Measurements from ENCODE around the gene TRAF6.
A peak's percentile ranks its signal among the peaks of the same experiment; 100 is the strongest.

TRAF6 gene

DNA sequence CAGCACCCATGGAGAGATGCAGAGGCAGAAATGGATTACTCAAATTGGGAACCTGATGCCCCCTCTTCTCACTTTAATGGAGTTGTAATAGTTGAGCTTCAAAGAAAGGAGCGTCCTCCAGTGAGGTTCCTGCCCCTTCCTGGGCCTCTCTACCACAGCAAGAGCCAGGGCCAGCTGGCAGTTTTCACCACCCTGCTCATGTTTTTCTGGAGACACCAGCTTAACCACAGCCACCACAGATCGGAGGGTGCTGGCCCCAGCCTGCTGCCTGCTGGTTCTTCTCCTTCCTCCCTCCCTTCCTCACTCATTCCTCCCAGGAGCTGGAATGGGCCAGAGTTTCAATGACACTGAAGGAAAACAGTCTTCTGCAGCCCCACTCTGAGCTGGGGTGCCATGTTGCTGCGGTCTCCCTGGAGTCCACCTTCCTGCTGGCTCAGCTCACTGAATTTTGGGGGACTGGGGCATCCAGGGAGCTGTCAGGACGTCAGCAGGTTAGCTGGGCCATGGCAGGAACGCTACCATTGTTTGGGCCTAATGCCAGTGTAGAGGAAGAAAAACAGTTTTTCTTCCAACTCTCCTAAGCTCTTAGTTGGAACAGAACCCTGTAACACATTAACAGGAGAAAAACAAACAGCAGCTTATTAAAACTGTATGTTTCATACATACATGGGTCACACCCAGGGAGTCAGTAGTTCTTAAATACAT, 57.7 kb downstream of the TRAF6 start:
- no peaks in the 10 kb centered on the region for H3K9me3 ChIP-seq (ENCODE audit: control insufficient read depth in 1 of 2, low read length in 2 of 2)
- peaks cover 19 to 35% of the 10 kb centered on the region in 2 donors for H3K36me3 ChIP-seq (ENCODE audit: control insufficient read depth in 1 of 2, insufficient read depth in 2 of 2, low read length in 2 of 2)
- no peaks in the 10 kb centered on the region for H3K27me3 ChIP-seq (ENCODE audit: control insufficient read depth in 1 of 2, insufficient read depth in 2 of 2, low read length in 2 of 2)
- no peak overlapping the region for H3K9ac ChIP-seq (ENCODE audit: low read depth in 1 of 2, low read length in 2 of 2)
- peaks cover 23 to 26% of the 10 kb centered on the region in 2 donors for H3K4me1 ChIP-seq (ENCODE audit: control insufficient read depth in 1 of 2, insufficient read depth in 2 of 2, low read length in 2 of 2)
- H3K4me3 ChIP-seq (ENCODE audit: low read depth in 1 of 2, low read length in 2 of 2), result no peak overlapping the region
- H3K27ac ChIP-seq (ENCODE audit: low read depth, low read length), result no peak overlapping the region

DNA sequence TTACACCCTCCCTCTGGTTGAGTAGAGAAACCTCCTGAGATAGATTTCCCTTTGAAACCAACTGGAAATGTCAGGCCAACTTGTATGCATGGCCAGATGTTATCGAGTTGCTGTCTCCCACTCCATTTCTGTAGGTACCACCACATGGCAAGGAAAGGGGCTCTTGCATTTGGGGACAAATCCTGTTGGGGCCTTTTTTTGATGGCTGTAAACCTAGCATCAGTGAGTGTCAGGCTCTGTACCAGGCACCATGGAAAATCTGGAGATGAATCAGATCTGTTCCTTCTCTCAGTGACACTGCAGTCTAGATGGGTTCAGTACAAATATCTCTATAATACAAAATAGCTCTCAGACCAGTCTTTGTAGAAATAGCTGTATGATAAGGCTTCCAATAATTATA, 58.4 kb downstream of the TRAF6 start:
- no peaks in the 10 kb centered on the region for H3K27me3 ChIP-seq (ENCODE audit: control insufficient read depth in 1 of 2, insufficient read depth in 2 of 2, low read length in 2 of 2)
- no peak overlapping the region for H3K9ac ChIP-seq (ENCODE audit: low read depth in 1 of 2, low read length in 2 of 2)
- H3K4me1 ChIP-seq (ENCODE audit: control insufficient read depth in 1 of 2, insufficient read depth in 2 of 2, low read length in 2 of 2), result peaks cover 23 to 26% of the 10 kb centered on the region in 2 donors
- H3K4me3 ChIP-seq (ENCODE audit: low read depth in 1 of 2, low read length in 2 of 2), result no peak overlapping the region
- peaks cover 26 to 34% of the 10 kb centered on the region in 2 donors for H3K36me3 ChIP-seq (ENCODE audit: control insufficient read depth in 1 of 2, insufficient read depth in 2 of 2, low read length in 2 of 2)
- no peaks in the 10 kb centered on the region for H3K9me3 ChIP-seq (ENCODE audit: control insufficient read depth in 1 of 2, low read length in 2 of 2)
- H3K27ac ChIP-seq (ENCODE audit: low read depth, low read length), result no peak overlapping the region

DNA sequence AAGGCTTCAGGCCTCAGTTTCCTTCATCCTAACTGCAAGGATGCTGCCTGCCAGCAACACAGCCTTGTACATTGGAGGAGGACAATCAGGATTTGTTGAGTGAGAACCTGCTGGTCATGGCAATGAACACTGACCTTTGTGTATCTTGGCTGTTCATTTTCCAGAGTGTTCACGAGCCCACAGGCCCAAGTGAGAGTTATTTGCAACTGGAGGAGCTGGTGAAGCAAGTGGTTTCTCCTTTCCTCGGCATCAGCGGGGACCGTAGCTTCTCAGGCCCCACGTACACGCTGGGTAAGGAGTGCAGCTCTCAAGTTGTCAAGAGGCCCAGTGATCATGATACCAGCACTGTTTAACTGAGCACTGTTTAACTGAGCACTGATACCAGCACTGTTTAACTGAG, 59.0 kb downstream of the TRAF6 start:
- peaks cover 21 to 22% of the 10 kb centered on the region in 2 donors for H3K4me1 ChIP-seq (ENCODE audit: control insufficient read depth in 1 of 2, insufficient read depth in 2 of 2, low read length in 2 of 2)
- no peak overlapping the region for H3K27ac ChIP-seq (ENCODE audit: low read depth, low read length)

DNA sequence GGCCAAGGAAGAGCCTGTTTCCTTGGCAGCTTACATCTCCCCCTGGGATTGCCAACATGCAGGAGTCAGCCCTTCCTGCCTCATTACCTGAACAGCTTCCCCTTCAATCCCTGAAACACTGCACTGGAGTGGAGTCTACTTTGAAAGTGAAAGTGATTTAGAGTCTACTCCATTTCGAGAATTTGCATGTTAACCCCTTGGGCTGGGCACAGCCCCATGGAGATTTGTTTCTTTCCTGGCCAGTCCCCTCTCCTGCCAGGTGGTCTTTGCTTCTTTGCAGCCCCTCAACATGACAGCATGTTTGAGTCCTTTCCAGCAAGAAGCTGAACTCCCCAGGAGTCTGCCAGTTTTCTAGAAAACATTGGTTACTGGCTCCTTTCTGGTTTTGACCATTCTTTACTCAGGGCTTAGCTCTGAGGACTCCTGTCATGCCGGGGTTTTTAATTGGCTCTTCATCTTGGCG, 59.9 kb downstream of the TRAF6 start:
- peak overlapping the region; percentile 33 to 48 for H3K4me3 ChIP-seq (ENCODE audit: low read depth in 1 of 2, low read length in 2 of 2)

More for the DNA sequence above, 59.0 kb downstream of the TRAF6 start:
- no peak overlapping the region for H3K4me3 ChIP-seq (ENCODE audit: low read depth in 1 of 2, low read length in 2 of 2)
- peaks cover 31 to 35% of the 10 kb centered on the region in 2 donors for H3K36me3 ChIP-seq (ENCODE audit: control insufficient read depth in 1 of 2, insufficient read depth in 2 of 2, low read length in 2 of 2)
- no peaks in the 10 kb centered on the region for H3K27me3 ChIP-seq (ENCODE audit: control insufficient read depth in 1 of 2, insufficient read depth in 2 of 2, low read length in 2 of 2)
- no peaks in the 10 kb centered on the region for H3K9me3 ChIP-seq (ENCODE audit: control insufficient read depth in 1 of 2, low read length in 2 of 2)
- no peak overlapping the region for H3K9ac ChIP-seq (ENCODE audit: low read depth in 1 of 2, low read length in 2 of 2)

DNA sequence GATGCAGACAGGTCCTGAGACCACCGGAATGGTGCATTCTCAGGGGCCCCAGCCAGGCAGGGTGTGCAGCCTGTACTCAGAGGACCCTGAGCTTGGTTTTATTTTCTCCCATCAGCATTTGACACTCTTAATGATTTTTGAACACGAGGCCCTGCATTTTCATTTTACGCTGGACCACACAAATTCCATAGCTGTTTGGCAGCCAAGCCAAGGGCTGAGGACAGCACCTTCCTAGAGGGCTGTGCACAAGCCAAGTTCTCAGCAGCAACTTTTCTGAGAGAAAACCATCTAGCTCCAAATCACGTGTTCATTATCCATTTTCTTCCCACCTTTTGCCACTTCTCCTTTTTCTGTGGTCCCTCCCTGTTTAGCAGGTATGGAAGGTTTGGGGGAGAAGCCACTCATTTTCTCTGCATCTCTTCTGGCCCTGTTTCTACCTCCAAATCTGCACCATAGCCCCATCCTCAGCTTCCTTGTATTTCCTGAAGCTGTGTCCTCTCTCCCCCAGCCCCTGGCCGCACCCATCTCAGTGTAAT, 60.4 kb downstream of the TRAF6 start:
- H3K27ac ChIP-seq (ENCODE audit: low read depth, low read length), result no peak overlapping the region
- peaks cover 17 to 19% of the 10 kb centered on the region in 2 donors for H3K4me1 ChIP-seq (ENCODE audit: control insufficient read depth in 1 of 2, insufficient read depth in 2 of 2, low read length in 2 of 2)
- H3K36me3 ChIP-seq (ENCODE audit: control insufficient read depth in 1 of 2, insufficient read depth in 2 of 2, low read length in 2 of 2), result peaks cover 29 to 33% of the 10 kb centered on the region in 2 donors
- no peaks in the 10 kb centered on the region for H3K9me3 ChIP-seq (ENCODE audit: control insufficient read depth in 1 of 2, low read length in 2 of 2)
- peak overlapping the region; percentile 33 to 48 for H3K4me3 ChIP-seq (ENCODE audit: low read depth in 1 of 2, low read length in 2 of 2)
- no peaks in the 10 kb centered on the region for H3K27me3 ChIP-seq (ENCODE audit: control insufficient read depth in 1 of 2, insufficient read depth in 2 of 2, low read length in 2 of 2)
- peak overlapping the region in 1 of 2 donors; percentile 28 for H3K9ac ChIP-seq (ENCODE audit: low read depth in 1 of 2, low read length in 2 of 2)

More for the DNA sequence above, 59.9 kb downstream of the TRAF6 start:
- Histone ChIP-seq H3K27me3 (ENCODE audit: control insufficient read depth in 1 of 2, insufficient read depth in 2 of 2, low read length in 2 of 2) (no peaks in the 10 kb centered on the region), H3K36me3 (ENCODE audit: control insufficient read depth in 1 of 2, insufficient read depth in 2 of 2, low read length in 2 of 2) (peaks cover 31 to 33% of the 10 kb centered on the region in 2 donors), H3K27ac (ENCODE audit: low read depth, low read length) (no peak overlapping the region), H3K4me1 (ENCODE audit: control insufficient read depth in 1 of 2, insufficient read depth in 2 of 2, low read length in 2 of 2) (peaks cover 19 to 21% of the 10 kb centered on the region in 2 donors), H3K9ac (ENCODE audit: low read depth in 1 of 2, low read length in 2 of 2) (peak overlapping the region; percentile 15 to 28), H3K9me3 (ENCODE audit: control insufficient read depth in 1 of 2, low read length in 2 of 2) (no peaks in the 10 kb centered on the region)

DNA sequence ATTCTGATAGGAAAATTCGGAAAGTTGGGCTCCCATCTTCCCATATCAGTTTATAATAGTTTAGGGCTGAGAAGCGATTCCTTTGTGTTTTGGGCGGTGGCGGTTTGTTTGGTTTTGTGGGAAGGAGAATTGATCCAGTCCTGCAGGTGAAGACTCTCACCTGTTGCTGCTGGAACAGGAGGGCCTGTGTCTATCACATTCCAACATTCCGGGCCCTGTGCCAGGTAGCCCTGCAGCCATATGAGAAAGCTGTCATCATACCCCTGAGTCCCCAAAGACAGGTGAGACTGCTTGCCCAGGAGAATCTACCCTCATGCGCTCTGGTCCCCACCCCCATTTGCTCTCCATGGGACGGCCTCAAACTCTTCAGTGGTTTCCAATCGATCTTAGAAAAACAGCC, 62.1 kb downstream of the TRAF6 start:
- no peak overlapping the region for H3K27ac ChIP-seq (ENCODE audit: low read depth, low read length)

DNA sequence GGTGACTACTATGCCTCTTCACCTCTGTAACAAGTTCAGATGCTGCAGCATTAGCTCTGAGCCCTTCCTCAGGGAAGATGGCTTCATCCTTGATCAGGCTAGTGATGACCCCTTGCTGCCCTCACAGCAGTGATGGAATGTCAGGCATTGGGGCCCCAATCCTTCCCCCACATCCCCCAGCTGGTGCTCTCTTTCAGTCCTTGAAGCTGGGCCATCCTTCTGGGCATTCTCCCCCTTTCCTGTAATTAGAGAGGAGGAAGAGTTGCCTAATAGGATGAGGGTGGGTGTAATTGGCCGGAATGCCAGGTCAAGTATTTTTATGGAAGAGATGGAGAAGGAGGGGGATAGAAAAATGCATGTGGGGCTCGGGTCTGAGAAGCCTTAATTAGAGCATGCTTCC, 62.6 kb downstream of the TRAF6 start:
- no peaks in the 10 kb centered on the region for H3K27me3 ChIP-seq (ENCODE audit: control insufficient read depth in 1 of 2, insufficient read depth in 2 of 2, low read length in 2 of 2)
- no peak overlapping the region for H3K9ac ChIP-seq (ENCODE audit: low read depth in 1 of 2, low read length in 2 of 2)
- H3K27ac ChIP-seq (ENCODE audit: low read depth, low read length), result no peak overlapping the region
- no peaks in the 10 kb centered on the region for H3K9me3 ChIP-seq (ENCODE audit: control insufficient read depth in 1 of 2, low read length in 2 of 2)
- H3K4me1 ChIP-seq (ENCODE audit: control insufficient read depth in 1 of 2, insufficient read depth in 2 of 2, low read length in 2 of 2), result peaks cover 15 to 17% of the 10 kb centered on the region in 2 donors
- peaks cover 24 to 26% of the 10 kb centered on the region in 2 donors for H3K36me3 ChIP-seq (ENCODE audit: control insufficient read depth in 1 of 2, insufficient read depth in 2 of 2, low read length in 2 of 2)
- no peak overlapping the region for H3K4me3 ChIP-seq (ENCODE audit: low read depth in 1 of 2, low read length in 2 of 2)

More for the DNA sequence above, 62.1 kb downstream of the TRAF6 start:
- Histone ChIP-seq H3K27me3 (ENCODE audit: control insufficient read depth in 1 of 2, insufficient read depth in 2 of 2, low read length in 2 of 2) (no peaks in the 10 kb centered on the region), H3K9ac (ENCODE audit: low read depth in 1 of 2, low read length in 2 of 2) (no peak overlapping the region), H3K4me1 (ENCODE audit: control insufficient read depth in 1 of 2, insufficient read depth in 2 of 2, low read length in 2 of 2) (peaks cover 16 to 17% of the 10 kb centered on the region in 2 donors), H3K4me3 (ENCODE audit: low read depth in 1 of 2, low read length in 2 of 2) (no peak overlapping the region), H3K36me3 (ENCODE audit: control insufficient read depth in 1 of 2, insufficient read depth in 2 of 2, low read length in 2 of 2) (peaks cover 24 to 26% of the 10 kb centered on the region in 2 donors), H3K9me3 (ENCODE audit: control insufficient read depth in 1 of 2, low read length in 2 of 2) (no peaks in the 10 kb centered on the region)

DNA sequence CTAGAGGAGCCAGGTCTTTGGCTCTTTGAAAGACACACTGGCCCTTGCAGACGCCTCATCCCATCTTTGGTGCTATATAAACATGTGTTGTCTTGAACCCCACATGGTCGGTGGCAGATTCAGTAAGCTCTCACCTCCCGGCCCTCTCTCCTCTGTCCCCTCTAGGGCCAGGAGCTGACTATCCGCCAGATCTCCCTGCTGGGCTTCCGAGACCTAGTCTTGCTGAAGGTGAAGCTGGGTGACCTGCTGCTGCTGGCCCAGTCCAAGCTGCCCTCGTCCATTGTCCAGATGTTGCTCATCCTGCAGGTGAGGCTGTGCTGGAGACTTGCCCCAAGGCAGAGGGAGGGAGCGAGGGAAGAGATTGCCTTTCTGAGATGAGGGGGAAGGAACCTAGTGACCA, 63.9 kb downstream of the TRAF6 start:
- Histone ChIP-seq H3K36me3 (ENCODE audit: control insufficient read depth in 1 of 2, insufficient read depth in 2 of 2, low read length in 2 of 2) (peaks cover 18 to 21% of the 10 kb centered on the region in 2 donors), H3K9ac (ENCODE audit: low read depth in 1 of 2, low read length in 2 of 2) (no peak overlapping the region), H3K9me3 (ENCODE audit: control insufficient read depth in 1 of 2, low read length in 2 of 2) (no peaks in the 10 kb centered on the region), H3K4me3 (ENCODE audit: low read depth in 1 of 2, low read length in 2 of 2) (no peak overlapping the region), H3K27me3 (ENCODE audit: control insufficient read depth in 1 of 2, insufficient read depth in 2 of 2, low read length in 2 of 2) (no peaks in the 10 kb centered on the region), H3K27ac (ENCODE audit: low read depth, low read length) (no peak overlapping the region), H3K4me1 (ENCODE audit: control insufficient read depth in 1 of 2, insufficient read depth in 2 of 2, low read length in 2 of 2) (peaks cover 14 to 17% of the 10 kb centered on the region in 2 donors)

DNA sequence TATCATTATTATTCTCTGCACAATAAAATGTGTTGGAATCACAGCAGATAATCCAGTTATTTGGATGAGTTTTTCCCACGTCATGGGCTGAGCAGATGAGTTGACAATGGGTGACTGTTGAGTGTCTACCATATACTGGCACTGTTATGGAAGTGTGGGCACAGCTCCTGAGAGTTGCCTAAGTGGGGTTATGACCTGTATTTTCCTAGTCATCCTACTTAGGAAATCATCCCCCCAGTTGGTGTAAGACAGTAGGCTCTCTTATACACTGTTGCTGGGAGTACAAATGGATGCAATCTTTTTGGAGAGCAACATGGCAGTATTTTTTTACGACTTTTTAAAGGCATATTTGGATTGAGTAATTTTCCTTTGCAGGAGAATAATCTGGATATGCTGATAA, 66.4 kb downstream of the TRAF6 start:
- H3K9ac ChIP-seq (ENCODE audit: low read depth in 1 of 2, low read length in 2 of 2), result no peak overlapping the region
- H3K36me3 ChIP-seq (ENCODE audit: control insufficient read depth in 1 of 2, insufficient read depth in 2 of 2, low read length in 2 of 2), result peaks cover 14 to 16% of the 10 kb centered on the region in 2 donors
- no peaks in the 10 kb centered on the region for H3K27me3 ChIP-seq (ENCODE audit: control insufficient read depth in 1 of 2, insufficient read depth in 2 of 2, low read length in 2 of 2)
- H3K4me3 ChIP-seq (ENCODE audit: low read depth in 1 of 2, low read length in 2 of 2), result no peak overlapping the region
- H3K4me1 ChIP-seq (ENCODE audit: control insufficient read depth in 1 of 2, insufficient read depth in 2 of 2, low read length in 2 of 2), result no peaks in the 10 kb centered on the region
- no peak overlapping the region for H3K27ac ChIP-seq (ENCODE audit: low read depth, low read length)
- H3K9me3 ChIP-seq (ENCODE audit: control insufficient read depth in 1 of 2, low read length in 2 of 2), result no peaks in the 10 kb centered on the region

DNA sequence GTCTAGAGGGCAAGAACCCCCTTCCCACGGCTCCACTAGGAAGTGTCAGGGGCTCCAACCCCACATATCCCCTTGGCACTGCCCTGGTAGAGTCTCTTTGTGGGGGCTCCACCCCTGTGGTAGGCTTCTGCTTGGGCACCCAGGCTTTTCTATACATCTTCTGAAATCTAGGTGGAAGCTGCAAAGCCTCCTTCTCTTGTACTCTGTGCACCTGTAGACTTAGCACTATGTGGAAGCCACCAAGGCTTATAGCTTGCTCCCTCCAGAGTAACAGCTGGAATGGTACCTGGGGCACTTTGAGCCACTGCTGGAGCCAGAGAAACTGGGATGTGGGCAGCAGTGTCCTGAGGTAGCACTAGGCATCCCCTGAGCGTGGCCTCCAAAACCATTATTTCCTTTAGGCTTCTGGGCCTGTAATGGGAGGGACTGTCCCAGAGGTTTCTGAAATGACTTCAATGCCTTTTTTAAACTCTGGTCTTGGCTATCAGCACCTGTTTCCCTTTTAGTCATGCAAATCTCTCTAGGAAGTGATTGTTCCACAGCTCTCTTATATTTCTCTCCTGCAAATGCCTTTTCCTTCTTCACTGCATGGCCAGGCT, 68.4 kb downstream of the TRAF6 start:
- H3K27me3 ChIP-seq (ENCODE audit: control insufficient read depth in 1 of 2, insufficient read depth in 2 of 2, low read length in 2 of 2), result no peaks in the 10 kb centered on the region
- H3K4me3 ChIP-seq (ENCODE audit: low read depth in 1 of 2, low read length in 2 of 2), result no peak overlapping the region
- H3K9ac ChIP-seq (ENCODE audit: low read depth in 1 of 2, low read length in 2 of 2), result no peak overlapping the region
- no peaks in the 10 kb centered on the region for H3K9me3 ChIP-seq (ENCODE audit: control insufficient read depth in 1 of 2, low read length in 2 of 2)
- H3K27ac ChIP-seq (ENCODE audit: low read depth, low read length), result no peak overlapping the region
- no peaks in the 10 kb centered on the region for H3K4me1 ChIP-seq (ENCODE audit: control insufficient read depth in 1 of 2, insufficient read depth in 2 of 2, low read length in 2 of 2)
- H3K36me3 ChIP-seq (ENCODE audit: control insufficient read depth in 1 of 2, insufficient read depth in 2 of 2, low read length in 2 of 2), result peaks cover 6 to 10% of the 10 kb centered on the region in 2 donors

All from duodenal mucosa (tissue), 2 donors.